Heart right ventricle (tissue), 16 donors: ENCODE measurements around the gene HRH2. TPM values are rescaled to one million over a fixed set of nuclear protein-coding genes. Genes with fewer than 3 reads are reported as not detected.

Experiments used
- ATAC-seq, 8 donors: fragments of 200-7000 bp; cut with Tn5 transposase; one replicate each; pipeline ENCODE4 v1.9.1; 2020; ENCODE audit warnings: mild to moderate bottlenecking in 8 of 8, moderate library complexity in 8 of 8, moderate number of reproducible peaks in 1 of 8
- DNase-seq, 2 donors: peaks; one replicate each; pipeline ENCODE4 v3.0.0-alpha.2; 2020
- H3K27ac ChIP-seq, 10 donors: fragments of 200-600 bp; sonication (generic) in 2 of 10; one replicate each; pipeline versions ENCODE4 v1.5.0 to v1.8.0; 2020 to 2022; ENCODE audit warnings: mild to moderate bottlenecking in 3 of 10
- H3K27me3 ChIP-seq, 7 donors: fragments of 200-600 bp; one replicate each; pipeline ENCODE4 v1.8.0; 2021 to 2022; ENCODE audit warnings: mild to moderate bottlenecking in 2 of 7
- H3K36me3 ChIP-seq, 9 donors: fragments of 200-600 bp; sonication (generic) in 1 of 9; one replicate each; pipeline versions ENCODE4 v1.5.0 to v1.8.0; 2020 to 2022; ENCODE audit warnings: mild to moderate bottlenecking in 2 of 9
- H3K4me1 ChIP-seq, 9 donors: fragments of 200-600 bp; sonication (generic) in 1 of 9; one replicate each; pipeline versions ENCODE4 v1.5.0 to v1.8.0; 2020 to 2022; ENCODE audit warnings: mild to moderate bottlenecking in 4 of 9
- H3K4me3 ChIP-seq, 10 donors: fragments of 200-600 bp; sonication (generic) in 2 of 10; one replicate each; pipeline versions ENCODE4 v1.5.0 to v1.8.0; 2020 to 2022; ENCODE audit warnings: mild to moderate bottlenecking in 7 of 10, moderate library complexity in 2 of 10
- H3K9me3 ChIP-seq, 11 donors: fragments of 200-600 bp in 10 of 11; sonication (generic) in 2 of 11; one replicate each; pipeline versions ENCODE4 v1.5.0 to v1.8.0; 2013 to 2022; ENCODE audit warnings: mild to moderate bottlenecking in 2 of 11, control low read depth in 1 of 11, moderate library complexity in 1 of 11
- CTCF ChIP-seq, 9 donors: fragments of 200-600 bp; sonication (generic) in 2 of 9; IDR thresholded peaks; one replicate each; pipeline versions ENCODE4 v1.5.0 to v1.8.0; 2021 to 2022; ENCODE audit warnings: antibody characterized with exemption in 9 of 9, mild to moderate bottlenecking in 5 of 9, moderate library complexity in 1 of 9
- WGBS, 2 donors: extraction: QIAGEN DNeasy Blood & Tissue Kit; methylation state at CpG; one replicate each; pipeline ENCODE4 v1.1.7; 2013; ENCODE audit warnings: inconsistent platforms in 1 of 2; 5-methylcytosine and 5-hydroxymethylcytosine counted together
- intact Hi-C, 10 donors: fragments of 100-400 bp; cut with DNase I; formaldehyde crosslinking; loops; one replicate each; pipeline versions ENCODE4 v1.11.1 to v1.14.2; 2022
- polyA plus RNA-seq, 2 donors: library from polyadenylated mRNA; stranded (reverse); fragments of 200-250 nt; gene quantifications; one replicate each; pipeline ENCODE4 v1.2.3, GENCODE V29; 2013
- total RNA-seq, 10 donors: library from RNA; stranded (reverse); fragmentation: NEBNext Ultra II Directional in 3 of 10; extraction: Animal tissue kit (Norgen Biotek cat#: 25700) in 3 of 10; gene quantifications; one replicate each; pipeline versions ENCODE4 v1.2.1 to v1.2.4, GENCODE V29; 2021 to 2023
- donor health status: Arrhythmogenic right ventricular cardiomyopathy.
- donor health status: ischemic (EF 13 %, LVEDD 7.1; RV severe dilation, severe dysfunction).
- donor health status: healthy with polysubstance abuse.
- donor health status: DM: no; HTN: yes; CAD: no.
- donor health status: DM: no; HTN: no; CAD: no.
- donor health status: ischemic (EF 25% LVEDD 6.9; RV normal size, moderate dysfunction).
- donor health status: ischemic (EF 25% LVEDD 5.7; RV mildly dilated, moderate dysfunction).
- donor health status: healthy.
- donor health status: DM: yes; HTN: yes; CAD: no.
- donor health status: Ischemic cardiomyopathy.
- donor health status: ischemic (EF 35%, LVEDD 5.7; RV mildly dilated, moderate dysfunction).
- donor health status: nonischemic (EF 11% LVEDD 7.7; RV severe dilation, severe dysfunction).
- donor health status: DM: yes; HTN: yes; CAD: no.
- donor health status: PGD.
- donor health status: ischemic (EF 29% LVEDD 5.4; RV normal size, mild dysfunction).
- donor health status: nonischemic (EF 23%, LVEDD 6.1; RV moderate dilation, normal function).

HRH2 gene
- total and polyA plus RNA-seq, 12 donors = 12.2 to 78.7 (median 50.6) TPM

- 78 to 83% methylated on average over 11 of the region's 11 CpGs for WGBS, 2 donors
- no peak overlapping the region for H3K4me3 ChIP-seq
- intact Hi-C loops = no loop called here
- H3K9me3 ChIP-seq = peaks cover 0 to 5% (median 0%) of the 10 kb centered on the region in 11 donors
- no peaks in the 10 kb centered on the region for H3K36me3 ChIP-seq
- no peaks in the 10 kb centered on the region for H3K4me1 ChIP-seq
- no peak for TF ChIP-seq CTCF (IDR thresholded peaks at IDR 0.05)
- ATAC-seq = no peak
- no peak overlapping the region for H3K27ac ChIP-seq
- H3K27me3 ChIP-seq = peaks cover 0 to 64% (median 47%) of the 10 kb centered on the region in 7 donors
- DNase-seq = no peak
These were observed 77.8 kb downstream of the HRH2 start for GRCh38 chr5:175735701-175736100.

GRCh38 chr5:175736652-175737051 lies 78.8 kb downstream of the HRH2 start:
- H3K27ac ChIP-seq = no peak overlapping the region
- no peak for ATAC-seq
- intact Hi-C loops = no loop called here
- peaks cover 0 to 5% (median 0%) of the 10 kb centered on the region in 11 donors for H3K9me3 ChIP-seq
- peaks cover 0 to 62% (median 38%) of the 10 kb centered on the region in 7 donors for H3K27me3 ChIP-seq
- no peak for TF ChIP-seq CTCF (IDR thresholded peaks at IDR 0.05)
- 72 to 90% methylated on average over 4 of the region's 4 CpGs for WGBS, 2 donors
- no peak overlapping the region for H3K4me3 ChIP-seq
- DNase-seq = no peak
- no peaks in the 10 kb centered on the region for H3K4me1 ChIP-seq
- H3K36me3 ChIP-seq = no peaks in the 10 kb centered on the region

DNA sequence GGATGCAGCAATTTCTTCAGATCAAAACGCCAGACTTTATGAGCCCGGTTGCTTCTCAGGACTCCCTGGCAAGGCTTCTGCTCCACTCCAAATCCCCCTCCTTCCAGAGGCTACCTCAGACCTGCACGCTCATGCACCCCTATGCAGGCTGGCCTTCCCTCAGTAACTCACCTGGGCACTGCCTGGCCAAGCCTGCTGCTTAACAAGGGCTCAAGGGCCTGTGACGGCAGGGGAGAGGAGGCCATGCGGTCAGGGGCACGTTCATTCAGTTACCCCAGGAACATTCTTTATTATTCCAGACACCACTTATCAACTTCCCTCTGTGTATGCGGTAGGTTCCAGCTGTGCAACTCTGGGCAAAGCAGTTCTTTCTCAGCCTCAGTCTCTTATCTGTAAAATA lies 79.6 kb downstream of the HRH2 start:
- Histone ChIP-seq H3K27ac (no peak overlapping the region), H3K36me3 (no peaks in the 10 kb centered on the region), H3K27me3 (peaks cover 0 to 59% (median 40%) of the 10 kb centered on the region in 7 donors), H3K9me3 (peaks cover 0 to 5% (median 0%) of the 10 kb centered on the region in 11 donors), H3K4me3 (no peak overlapping the region), H3K4me1 (no peaks in the 10 kb centered on the region)
- no peak for TF ChIP-seq CTCF (IDR thresholded peaks at IDR 0.05)
- intact Hi-C loops = no loop called here
- WGBS, 2 donors = 61 to 65% methylated on average over 7 of the region's 7 CpGs
- DNase-seq (no peak), ATAC-seq (no peak)

- H3K27me3 ChIP-seq = peaks cover 0 to 54% (median 41%) of the 10 kb centered on the region in 7 donors
- 82 to 85% methylated on average over 4 of the region's 4 CpGs for WGBS, 2 donors
- ATAC-seq = no peak
- peaks cover 0 to 5% (median 0%) of the 10 kb centered on the region in 11 donors for H3K9me3 ChIP-seq
- H3K4me1 ChIP-seq = no peaks in the 10 kb centered on the region
- no peak for TF ChIP-seq CTCF (IDR thresholded peaks at IDR 0.05)
- H3K36me3 ChIP-seq = no peaks in the 10 kb centered on the region
- DNase-seq = no peak
- no peak overlapping the region for H3K4me3 ChIP-seq
- intact Hi-C loops = no loop called here
- H3K27ac ChIP-seq = no peak overlapping the region
These were observed 80.3 kb downstream of the HRH2 start for GRCh38 chr5:175738126-175738525.
